Natural killer cell (primary cell): ENCODE data around the gene FOXO6. TPM values are rescaled to one million over a fixed set of nuclear protein-coding genes. Genes with fewer than 3 reads are reported as not detected.

Source experiments
- ATAC-seq, 3 donors: fragments of 150-1000 bp in 2 of 3; fragments of 200-7000 bp in 1 of 3; cut with Tn5 transposase; 1 replicate in 1 of 3; 2 replicates in 2 of 3; pipeline ENCODE4 v1.10.0; 2021; ENCODE audit warnings: mild to moderate bottlenecking in 2 of 3, moderate library complexity in 2 of 3
- DNase-seq, 2 donors: peaks; one replicate each; pipeline versions ENCODE4 v3.0.0 to v3.0.0-alpha.2; 2013 to 2021; ENCODE audit warnings: mixed read lengths in 1 of 2
- H3K27ac ChIP-seq: one replicate; pipeline ENCODE4 v1.5.1; 2013; ENCODE audit warnings: mild to moderate bottlenecking, low read length
- H3K27me3 ChIP-seq: one replicate; pipeline ENCODE4 v1.6.1; 2013; ENCODE audit warnings: low read length; ENCODE audit not compliant: control insufficient read depth, insufficient read depth
- H3K36me3 ChIP-seq: one replicate; pipeline ENCODE4 v1.6.1; 2013; ENCODE audit warnings: low read length; ENCODE audit not compliant: control insufficient read depth, insufficient read depth
- H3K4me1 ChIP-seq: one replicate; pipeline ENCODE4 v1.6.1; 2013; ENCODE audit warnings: low read length; ENCODE audit not compliant: control insufficient read depth, insufficient read depth
- H3K4me3 ChIP-seq: one replicate; pipeline ENCODE4 v1.5.1; 2013; ENCODE audit warnings: low read length
- H3K9me3 ChIP-seq: one replicate; pipeline ENCODE4 v1.6.1; 2013; ENCODE audit warnings: low read length; ENCODE audit not compliant: control insufficient read depth, insufficient read depth
- H3K27ac Mint-ChIP-seq, 2 donors: one replicate each; pipeline ENCODE4 v1.8.0; 2022; ENCODE audit warnings: mild to moderate bottlenecking in 2 of 2, mixed read lengths in 2 of 2, moderate library complexity in 1 of 2
- H3K27me3 Mint-ChIP-seq, 2 donors: one replicate each; pipeline ENCODE4 v1.8.0; 2022; ENCODE audit warnings: low read depth in 2 of 2, mixed read lengths in 2 of 2
- H3K36me3 Mint-ChIP-seq: one replicate; pipeline ENCODE4 v1.8.0; 2022; ENCODE audit warnings: mixed read lengths
- H3K4me1 Mint-ChIP-seq, 2 donors: one replicate each; pipeline ENCODE4 v1.8.0; 2022; ENCODE audit warnings: mixed read lengths in 2 of 2
- H3K4me3 Mint-ChIP-seq: one replicate; pipeline ENCODE4 v1.8.0; 2022; ENCODE audit warnings: mild to moderate bottlenecking, moderate library complexity, mixed read lengths
- H3K9me3 Mint-ChIP-seq, 2 donors: one replicate each; pipeline ENCODE4 v1.8.0; 2022; ENCODE audit warnings: mixed read lengths in 2 of 2
- CTCF ChIP-seq: fragments of 200-600 bp; IDR thresholded peaks from one replicate; pipeline ENCODE4 v1.8.0; 2022; ENCODE audit warnings: antibody characterized with exemption
- WGBS: methylation state at CpG from one replicate; pipeline ENCODE4 v1.1.7; 2013; ENCODE audit warnings: missing lambda C conversion rate; ENCODE audit not compliant: insufficient coverage; 5-methylcytosine and 5-hydroxymethylcytosine counted together
- intact Hi-C: fragments of 100-400 bp; cut with micrococcal nuclease; formaldehyde crosslinking; loops from one replicate; pipeline ENCODE4 v1.14.2; 2022
- total RNA-seq, 4 donors: library from RNA; stranded (reverse); fragments of 120-200 nt in 1 of 4; gene quantifications; one replicate each; pipeline versions ENCODE4 v1.2.3 to v1.2.4, GENCODE V29; 2013 to 2022

FOXO6 gene
- total RNA-seq, 3 donors from 2014 or later (not counting 1 experiment from before 2014, with no cell fraction given): 1.2 to 3.3 (median 1.7) TPM

DNA sequence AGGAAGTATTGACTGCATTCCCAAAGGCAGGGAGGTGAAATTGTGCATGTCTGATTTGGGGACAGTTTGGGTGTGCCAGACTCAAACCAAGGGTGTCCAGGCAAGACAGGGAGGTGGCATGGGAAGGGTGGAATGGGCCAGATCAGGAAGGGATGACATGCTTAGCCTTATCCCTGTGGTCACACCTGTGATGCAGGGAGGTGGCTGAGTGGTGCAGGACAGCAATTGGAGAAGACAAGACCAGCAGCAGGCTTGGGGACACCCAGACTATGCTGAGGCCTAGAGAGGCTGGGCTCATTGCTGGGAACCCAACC is 4.0 kb downstream of the FOXO6 start:
- no peak for DNase-seq
- Histone ChIP-seq H3K4me3 (no peak overlapping the region), H3K27me3 (peaks cover 34% of the 10 kb centered on the region), H3K27ac (no peak overlapping the region), H3K36me3 (no peaks in the 10 kb centered on the region), H3K4me1 (peaks cover 34% of the 10 kb centered on the region), H3K9me3 (no peaks in the 10 kb centered on the region)
- no peak for TF ChIP-seq CTCF
- peak overlapping the region; percentile 35 for H3K4me3 Mint-ChIP-seq
- no peak for ATAC-seq
- peak overlapping the region in 1 of 2 donors; percentile 83 for H3K27ac Mint-ChIP-seq
- peaks cover 0 to 29% of the 10 kb centered on the region in 2 donors for H3K4me1 Mint-ChIP-seq
- H3K36me3 Mint-ChIP-seq: no peaks in the 10 kb centered on the region
- peaks cover 46 to 47% of the 10 kb centered on the region in 2 donors for H3K27me3 Mint-ChIP-seq
- intact Hi-C loops: no loop called here
- H3K9me3 Mint-ChIP-seq: no peaks in the 10 kb centered on the region

GRCh38 chr1:41365772-41366454 is 4.7 kb downstream of the FOXO6 start:
- intact Hi-C loops: no loop called here
- peaks cover 28% of the 10 kb centered on the region for H3K4me1 ChIP-seq
- peak overlapping the region; percentile 25 for H3K4me3 Mint-ChIP-seq

GRCh38 chr1:41366455-41367287 is 5.4 kb downstream of the FOXO6 start:
- H3K4me3 Mint-ChIP-seq: no peak overlapping the region
- peak overlapping the region in 1 of 2 donors; percentile 67 for H3K27ac Mint-ChIP-seq
- ATAC-seq (peak; percentile 40 to 60 (median 49)), DNase-seq (peak; percentile 38 to 72)
- no peak for TF ChIP-seq CTCF
- Histone ChIP-seq H3K27ac (no peak overlapping the region), H3K36me3 (no peaks in the 10 kb centered on the region), H3K9me3 (no peaks in the 10 kb centered on the region), H3K4me1 (peaks cover 27% of the 10 kb centered on the region), H3K4me3 (no peak overlapping the region), H3K27me3 (peaks cover 34% of the 10 kb centered on the region)
- H3K27me3 Mint-ChIP-seq: peaks cover 49 to 53% of the 10 kb centered on the region in 2 donors
- no peaks in the 10 kb centered on the region for H3K9me3 Mint-ChIP-seq
- no peaks in the 10 kb centered on the region for H3K36me3 Mint-ChIP-seq
- WGBS: 10% methylated on average over 48 of the region's 51 CpGs
- intact Hi-C loops: no loop called here
- H3K4me1 Mint-ChIP-seq: peaks cover 0 to 26% of the 10 kb centered on the region in 2 donors

More at GRCh38 chr1:41365772-41366454, 4.7 kb downstream of the FOXO6 start:
- TF ChIP-seq CTCF: no peak
- DNase-seq: peak in 1 of 2 donors; percentile 74
- Mint-ChIP-seq H3K27me3 (peaks cover 48 to 50% of the 10 kb centered on the region in 2 donors), H3K4me1 (peaks cover 0 to 26% of the 10 kb centered on the region in 2 donors), H3K36me3 (no peaks in the 10 kb centered on the region), H3K27ac (peak overlapping the region in 1 of 2 donors; percentile 83), H3K9me3 (no peaks in the 10 kb centered on the region)
- Histone ChIP-seq H3K27ac (no peak overlapping the region), H3K27me3 (peaks cover 34% of the 10 kb centered on the region), H3K4me3 (no peak overlapping the region), H3K9me3 (no peaks in the 10 kb centered on the region), H3K36me3 (no peaks in the 10 kb centered on the region)
- WGBS: 4% methylated on average over 22 of the region's 23 CpGs
- ATAC-seq: peak; percentile 29 to 39 (median 34)
